WTC11 (cell line): ENCODE results near the gene AP4M1. TPM values are rescaled to one million over a fixed set of nuclear protein-coding genes. Genes with fewer than 3 reads are reported as not detected.
A peak's percentile ranks its signal among the peaks of the same experiment; 100 is the strongest.

Experiments
- ATAC-seq: fragments of 200-7000 bp; cut with Tn5 transposase; 2 replicates; pipeline ENCODE4 v1.10.0; 2021; ENCODE audit warnings: mild to moderate bottlenecking, moderate library complexity
- CTCF ChIA-PET: fragments of 300-600 bp; sonication (Branson Sonifier 250); formaldehyde crosslinking; loops from one replicate; lab custom pipeline; 2021; ENCODE audit warnings: antibody characterized with exemption; lab: Charles Lee
- POLR2A ChIA-PET: fragments of 350-600 bp; sonication (Branson Sonifier 250); formaldehyde crosslinking; loops from one replicate; lab custom pipeline; 2021; ENCODE audit warnings: antibody characterized with exemption; lab: Charles Lee
- DNase-seq: peaks from one replicate; pipeline ENCODE4 v3.0.0; 2021; ENCODE audit warnings: low spot score
- H3K27ac Mint-ChIP-seq: 2 replicates; pipeline ENCODE4 v1.8.0; 2021; ENCODE audit warnings: mixed read lengths
- H3K27me3 Mint-ChIP-seq: 2 replicates; pipeline ENCODE4 v1.8.0; 2021; ENCODE audit warnings: low read depth, mild to moderate bottlenecking, moderate library complexity, mixed read lengths
- H3K36me3 Mint-ChIP-seq: 2 replicates; pipeline ENCODE4 v1.8.0; 2021; ENCODE audit warnings: mixed read lengths
- H3K4me1 Mint-ChIP-seq: 2 replicates; pipeline ENCODE4 v1.8.0; 2022; ENCODE audit warnings: mixed read lengths
- H3K4me3 Mint-ChIP-seq: 2 replicates; pipeline ENCODE4 v1.8.0; 2021; ENCODE audit warnings: mild to moderate bottlenecking, moderate library complexity, mixed read lengths
- H3K9me3 Mint-ChIP-seq: 2 replicates; pipeline ENCODE4 v1.8.0; 2021; ENCODE audit warnings: mixed read lengths
- CREB1 ChIP-seq: sonication (generic); formaldehyde crosslinking; IDR thresholded peaks from 2 replicates; pipeline ENCODE4 v1.8.0; 2023; ENCODE audit warnings: mild to moderate bottlenecking, missing genetic modification reagents
- ETV6 ChIP-seq: sonication (generic); formaldehyde crosslinking; IDR thresholded peaks from 2 replicates; pipeline ENCODE4 v1.8.1; 2022; ENCODE audit warnings: mild to moderate bottlenecking, missing genetic modification reagents
- FOXK1 ChIP-seq: sonication (generic); formaldehyde crosslinking; IDR thresholded peaks from 2 replicates; pipeline ENCODE4 v1.8.0; 2022; ENCODE audit warnings: mild to moderate bottlenecking, moderate library complexity, missing genetic modification reagents
- NFE2L1 ChIP-seq: sonication (generic); formaldehyde crosslinking; IDR thresholded peaks from 2 replicates; pipeline ENCODE4 v1.8.1; 2023; ENCODE audit warnings: missing genetic modification reagents
- RORB ChIP-seq: fragments of 250-450 bp; sonication (Bioruptor Pico); IDR thresholded peaks from 2 replicates; pipeline ENCODE4 v1.9.0; 2021; ENCODE audit warnings: mild to moderate bottlenecking
- ZBTB21 ChIP-seq: sonication (generic); formaldehyde crosslinking; IDR thresholded peaks from 2 replicates; pipeline ENCODE4 v1.8.1; 2023; ENCODE audit warnings: mild to moderate bottlenecking, missing genetic modification reagents, borderline replicate concordance
- total RNA-seq: library from RNA; stranded (reverse); gene quantifications from 3 replicates; pipeline ENCODE4 v1.2.3, GENCODE V29; 2021
- TF ChIP-seq, protein P1 (sequence below): fragments of 250-450 bp; sonication (Bioruptor Pico); IDR thresholded peaks from 2 replicates; pipeline ENCODE4 v1.9.0; 2021; ENCODE audit warnings: mild to moderate bottlenecking, borderline replicate concordance
- TF ChIP-seq, protein P2 (sequence below): sonication (generic); formaldehyde crosslinking; IDR thresholded peaks from 2 replicates; pipeline ENCODE4 v1.8.0; 2022; ENCODE audit warnings: mild to moderate bottlenecking, missing genetic modification reagents
- TF ChIP-seq, protein P3 (sequence below): sonication (generic); formaldehyde crosslinking; IDR thresholded peaks from 2 replicates; pipeline ENCODE4 v1.8.0; 2023; ENCODE audit warnings: missing genetic modification reagents, mild to moderate bottlenecking, borderline replicate concordance
- TF ChIP-seq, protein P4 (sequence below): sonication (generic); formaldehyde crosslinking; IDR thresholded peaks from 2 replicates; pipeline ENCODE4 v1.8.0; 2022; ENCODE audit warnings: mild to moderate bottlenecking, missing genetic modification reagents
- TF ChIP-seq, protein P5 (sequence below): sonication (generic); formaldehyde crosslinking; IDR thresholded peaks from 2 replicates; pipeline ENCODE4 v1.8.1; 2023; ENCODE audit warnings: mild to moderate bottlenecking, moderate library complexity, missing genetic modification reagents
- TF ChIP-seq, protein P6 (sequence below): sonication (generic); formaldehyde crosslinking; IDR thresholded peaks from 2 replicates; pipeline ENCODE4 v1.8.1; 2022; ENCODE audit warnings: low read depth, mild to moderate bottlenecking, moderate library complexity, missing genetic modification reagents, borderline replicate concordance
- TF ChIP-seq, protein P7 (sequence below): sonication (generic); formaldehyde crosslinking; IDR thresholded peaks from 2 replicates; pipeline ENCODE4 v1.8.0; 2022; ENCODE audit warnings: mild to moderate bottlenecking, missing genetic modification reagents
- TF ChIP-seq, protein P8 (sequence below): sonication (generic); formaldehyde crosslinking; IDR thresholded peaks from 2 replicates; pipeline ENCODE4 v1.8.0; 2023; ENCODE audit warnings: missing genetic modification reagents
- TF ChIP-seq, protein P9 (sequence below): sonication (generic); formaldehyde crosslinking; IDR thresholded peaks from 2 replicates; pipeline ENCODE4 v1.8.1; 2022; ENCODE audit warnings: low read depth, missing genetic modification reagents, borderline replicate concordance

Gene AP4M1
- total RNA-seq, 1 experiment from 2014 or later, result 18.0 TPM

DNA sequence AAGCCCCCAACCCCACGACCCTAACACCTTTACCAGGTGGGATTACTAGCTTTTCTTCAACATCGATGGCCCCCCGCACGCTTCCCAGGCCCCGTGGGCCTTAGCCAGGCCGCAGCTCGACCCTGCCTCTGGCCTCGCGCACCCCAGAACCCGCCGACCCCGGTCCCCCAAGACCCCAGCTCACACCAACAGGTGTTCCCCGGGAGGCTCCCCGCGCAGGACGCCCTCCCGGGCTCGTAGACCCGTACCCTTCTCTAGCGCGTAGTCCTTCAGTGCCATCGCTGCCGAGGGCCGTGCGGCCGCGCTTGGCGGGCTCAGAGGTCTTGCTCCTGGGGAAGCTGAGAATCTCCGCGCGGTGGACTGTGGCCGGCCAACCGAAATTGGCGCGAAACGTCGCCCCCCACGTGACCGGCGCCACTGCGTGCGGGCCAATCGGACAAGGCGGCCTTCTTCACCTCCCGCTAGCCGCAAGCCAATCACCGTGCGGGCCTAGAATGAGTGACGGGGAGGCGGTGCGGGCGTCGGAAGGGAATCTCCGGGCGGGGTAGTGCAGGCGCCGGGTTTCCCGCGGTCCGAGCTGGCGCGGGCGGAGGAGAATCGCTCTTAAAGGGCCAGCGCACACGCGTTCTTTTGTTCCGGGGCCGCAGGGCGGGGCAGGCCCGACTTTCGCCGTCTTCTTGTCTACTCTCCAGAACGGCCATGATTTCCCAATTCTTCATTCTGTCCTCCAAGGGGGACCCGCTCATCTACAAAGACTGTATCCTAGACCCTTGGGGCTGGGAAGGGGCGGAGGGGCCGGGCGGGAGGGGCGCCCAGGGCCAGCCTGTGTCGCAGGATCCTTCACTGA is at the start of gene AP4M1, which contains the start of gene MCM7 (continued):
- TF ChIP-seq, protein P1, sequence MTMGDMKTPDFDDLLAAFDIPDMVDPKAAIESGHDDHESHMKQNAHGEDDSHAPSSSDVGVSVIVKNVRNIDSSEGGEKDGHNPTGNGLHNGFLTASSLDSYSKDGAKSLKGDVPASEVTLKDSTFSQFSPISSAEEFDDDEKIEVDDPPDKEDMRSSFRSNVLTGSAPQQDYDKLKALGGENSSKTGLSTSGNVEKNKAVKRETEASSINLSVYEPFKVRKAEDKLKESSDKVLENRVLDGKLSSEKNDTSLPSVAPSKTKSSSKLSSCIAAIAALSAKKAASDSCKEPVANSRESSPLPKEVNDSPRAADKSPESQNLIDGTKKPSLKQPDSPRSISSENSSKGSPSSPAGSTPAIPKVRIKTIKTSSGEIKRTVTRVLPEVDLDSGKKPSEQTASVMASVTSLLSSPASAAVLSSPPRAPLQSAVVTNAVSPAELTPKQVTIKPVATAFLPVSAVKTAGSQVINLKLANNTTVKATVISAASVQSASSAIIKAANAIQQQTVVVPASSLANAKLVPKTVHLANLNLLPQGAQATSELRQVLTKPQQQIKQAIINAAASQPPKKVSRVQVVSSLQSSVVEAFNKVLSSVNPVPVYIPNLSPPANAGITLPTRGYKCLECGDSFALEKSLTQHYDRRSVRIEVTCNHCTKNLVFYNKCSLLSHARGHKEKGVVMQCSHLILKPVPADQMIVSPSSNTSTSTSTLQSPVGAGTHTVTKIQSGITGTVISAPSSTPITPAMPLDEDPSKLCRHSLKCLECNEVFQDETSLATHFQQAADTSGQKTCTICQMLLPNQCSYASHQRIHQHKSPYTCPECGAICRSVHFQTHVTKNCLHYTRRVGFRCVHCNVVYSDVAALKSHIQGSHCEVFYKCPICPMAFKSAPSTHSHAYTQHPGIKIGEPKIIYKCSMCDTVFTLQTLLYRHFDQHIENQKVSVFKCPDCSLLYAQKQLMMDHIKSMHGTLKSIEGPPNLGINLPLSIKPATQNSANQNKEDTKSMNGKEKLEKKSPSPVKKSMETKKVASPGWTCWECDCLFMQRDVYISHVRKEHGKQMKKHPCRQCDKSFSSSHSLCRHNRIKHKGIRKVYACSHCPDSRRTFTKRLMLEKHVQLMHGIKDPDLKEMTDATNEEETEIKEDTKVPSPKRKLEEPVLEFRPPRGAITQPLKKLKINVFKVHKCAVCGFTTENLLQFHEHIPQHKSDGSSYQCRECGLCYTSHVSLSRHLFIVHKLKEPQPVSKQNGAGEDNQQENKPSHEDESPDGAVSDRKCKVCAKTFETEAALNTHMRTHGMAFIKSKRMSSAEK (CRISPR knock-in tag), result no peak
- TF ChIP-seq RORB (CRISPR knock-in tag) (no peak), CREB1 (no peak), ETV6 (peak; percentile 38; the same call in 1 of the 2 replicates)

DNA sequence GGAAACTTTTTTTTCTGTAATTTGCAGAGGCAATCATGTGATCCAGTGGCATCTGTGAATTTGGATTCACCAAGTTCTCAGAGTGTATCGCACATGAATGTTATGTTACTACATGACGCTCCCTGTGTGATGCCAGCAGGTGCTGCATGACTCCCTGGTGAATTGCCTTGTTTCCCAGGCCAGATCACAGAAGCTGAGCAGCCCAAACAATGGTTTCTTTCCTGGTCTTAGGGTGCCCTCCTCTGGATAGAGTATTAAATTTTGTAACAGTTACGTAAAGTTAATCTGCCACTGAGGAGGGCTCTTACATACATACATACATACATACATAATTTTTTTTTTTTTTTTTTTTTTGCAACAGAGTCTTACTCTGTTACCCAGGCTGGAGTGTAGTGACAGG is 48.2 kb upstream of the AP4M1 start:
- H3K4me1 Mint-ChIP-seq, result peaks cover 13% of the 10 kb centered on the region
- ATAC-seq (peak; percentile 16), DNase-seq (no peak)
- ChIA-PET POLR2A (interaction anchor here (0.7 kb wide), 1 partner anchor 47 kb away, joined by 4 read pairs; no protein-coding TSS in a partner anchor), CTCF (interaction anchor here (0.6 to 2.9 kb wide), 11 partner anchors 26 to 444 kb away, joined by 3 to 19 read pairs (median 3); partner anchors contain the start of gene GJC3)
- H3K27me3 Mint-ChIP-seq, result no peaks in the 10 kb centered on the region
- no peaks in the 10 kb centered on the region for H3K9me3 Mint-ChIP-seq
- peaks cover 22% of the 10 kb centered on the region for H3K36me3 Mint-ChIP-seq
- no peak overlapping the region for H3K27ac Mint-ChIP-seq
- no peak overlapping the region for H3K4me3 Mint-ChIP-seq
- TF ChIP-seq ZBTB21 (CRISPR knock-in tag) (no peak), FOXK1 (CRISPR knock-in tag) (no peak), NFE2L1 (CRISPR knock-in tag) (no peak), RORB (CRISPR knock-in tag) (no peak), CREB1 (no peak)
- TF ChIP-seq, protein P2, sequence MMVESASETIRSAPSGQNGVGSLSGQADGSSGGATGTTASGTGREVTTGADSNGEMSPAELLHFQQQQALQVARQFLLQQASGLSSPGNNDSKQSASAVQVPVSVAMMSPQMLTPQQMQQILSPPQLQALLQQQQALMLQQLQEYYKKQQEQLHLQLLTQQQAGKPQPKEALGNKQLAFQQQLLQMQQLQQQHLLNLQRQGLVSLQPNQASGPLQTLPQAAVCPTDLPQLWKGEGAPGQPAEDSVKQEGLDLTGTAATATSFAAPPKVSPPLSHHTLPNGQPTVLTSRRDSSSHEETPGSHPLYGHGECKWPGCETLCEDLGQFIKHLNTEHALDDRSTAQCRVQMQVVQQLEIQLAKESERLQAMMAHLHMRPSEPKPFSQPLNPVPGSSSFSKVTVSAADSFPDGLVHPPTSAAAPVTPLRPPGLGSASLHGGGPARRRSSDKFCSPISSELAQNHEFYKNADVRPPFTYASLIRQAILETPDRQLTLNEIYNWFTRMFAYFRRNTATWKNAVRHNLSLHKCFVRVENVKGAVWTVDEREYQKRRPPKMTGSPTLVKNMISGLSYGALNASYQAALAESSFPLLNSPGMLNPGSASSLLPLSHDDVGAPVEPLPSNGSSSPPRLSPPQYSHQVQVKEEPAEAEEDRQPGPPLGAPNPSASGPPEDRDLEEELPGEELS (CRISPR knock-in tag), result no peak
- TF ChIP-seq, protein P3, sequence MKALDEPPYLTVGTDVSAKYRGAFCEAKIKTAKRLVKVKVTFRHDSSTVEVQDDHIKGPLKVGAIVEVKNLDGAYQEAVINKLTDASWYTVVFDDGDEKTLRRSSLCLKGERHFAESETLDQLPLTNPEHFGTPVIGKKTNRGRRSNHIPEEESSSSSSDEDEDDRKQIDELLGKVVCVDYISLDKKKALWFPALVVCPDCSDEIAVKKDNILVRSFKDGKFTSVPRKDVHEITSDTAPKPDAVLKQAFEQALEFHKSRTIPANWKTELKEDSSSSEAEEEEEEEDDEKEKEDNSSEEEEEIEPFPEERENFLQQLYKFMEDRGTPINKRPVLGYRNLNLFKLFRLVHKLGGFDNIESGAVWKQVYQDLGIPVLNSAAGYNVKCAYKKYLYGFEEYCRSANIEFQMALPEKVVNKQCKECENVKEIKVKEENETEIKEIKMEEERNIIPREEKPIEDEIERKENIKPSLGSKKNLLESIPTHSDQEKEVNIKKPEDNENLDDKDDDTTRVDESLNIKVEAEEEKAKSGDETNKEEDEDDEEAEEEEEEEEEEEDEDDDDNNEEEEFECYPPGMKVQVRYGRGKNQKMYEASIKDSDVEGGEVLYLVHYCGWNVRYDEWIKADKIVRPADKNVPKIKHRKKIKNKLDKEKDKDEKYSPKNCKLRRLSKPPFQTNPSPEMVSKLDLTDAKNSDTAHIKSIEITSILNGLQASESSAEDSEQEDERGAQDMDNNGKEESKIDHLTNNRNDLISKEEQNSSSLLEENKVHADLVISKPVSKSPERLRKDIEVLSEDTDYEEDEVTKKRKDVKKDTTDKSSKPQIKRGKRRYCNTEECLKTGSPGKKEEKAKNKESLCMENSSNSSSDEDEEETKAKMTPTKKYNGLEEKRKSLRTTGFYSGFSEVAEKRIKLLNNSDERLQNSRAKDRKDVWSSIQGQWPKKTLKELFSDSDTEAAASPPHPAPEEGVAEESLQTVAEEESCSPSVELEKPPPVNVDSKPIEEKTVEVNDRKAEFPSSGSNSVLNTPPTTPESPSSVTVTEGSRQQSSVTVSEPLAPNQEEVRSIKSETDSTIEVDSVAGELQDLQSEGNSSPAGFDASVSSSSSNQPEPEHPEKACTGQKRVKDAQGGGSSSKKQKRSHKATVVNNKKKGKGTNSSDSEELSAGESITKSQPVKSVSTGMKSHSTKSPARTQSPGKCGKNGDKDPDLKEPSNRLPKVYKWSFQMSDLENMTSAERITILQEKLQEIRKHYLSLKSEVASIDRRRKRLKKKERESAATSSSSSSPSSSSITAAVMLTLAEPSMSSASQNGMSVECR (CRISPR knock-in tag), result no peak
- TF ChIP-seq, protein P4, sequence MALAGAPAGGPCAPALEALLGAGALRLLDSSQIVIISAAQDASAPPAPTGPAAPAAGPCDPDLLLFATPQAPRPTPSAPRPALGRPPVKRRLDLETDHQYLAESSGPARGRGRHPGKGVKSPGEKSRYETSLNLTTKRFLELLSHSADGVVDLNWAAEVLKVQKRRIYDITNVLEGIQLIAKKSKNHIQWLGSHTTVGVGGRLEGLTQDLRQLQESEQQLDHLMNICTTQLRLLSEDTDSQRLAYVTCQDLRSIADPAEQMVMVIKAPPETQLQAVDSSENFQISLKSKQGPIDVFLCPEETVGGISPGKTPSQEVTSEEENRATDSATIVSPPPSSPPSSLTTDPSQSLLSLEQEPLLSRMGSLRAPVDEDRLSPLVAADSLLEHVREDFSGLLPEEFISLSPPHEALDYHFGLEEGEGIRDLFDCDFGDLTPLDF (CRISPR knock-in tag), result no peak
- TF ChIP-seq, protein P5, sequence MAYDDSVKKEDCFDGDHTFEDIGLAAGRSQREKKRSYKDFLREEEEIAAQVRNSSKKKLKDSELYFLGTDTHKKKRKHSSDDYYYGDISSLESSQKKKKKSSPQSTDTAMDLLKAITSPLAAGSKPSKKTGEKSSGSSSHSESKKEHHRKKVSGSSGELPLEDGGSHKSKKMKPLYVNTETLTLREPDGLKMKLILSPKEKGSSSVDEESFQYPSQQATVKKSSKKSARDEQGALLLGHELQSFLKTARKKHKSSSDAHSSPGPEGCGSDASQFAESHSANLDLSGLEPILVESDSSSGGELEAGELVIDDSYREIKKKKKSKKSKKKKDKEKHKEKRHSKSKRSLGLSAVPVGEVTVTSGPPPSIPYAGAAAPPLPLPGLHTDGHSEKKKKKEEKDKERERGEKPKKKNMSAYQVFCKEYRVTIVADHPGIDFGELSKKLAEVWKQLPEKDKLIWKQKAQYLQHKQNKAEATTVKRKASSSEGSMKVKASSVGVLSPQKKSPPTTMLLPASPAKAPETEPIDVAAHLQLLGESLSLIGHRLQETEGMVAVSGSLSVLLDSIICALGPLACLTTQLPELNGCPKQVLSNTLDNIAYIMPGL (CRISPR knock-in tag), result no peak
- TF ChIP-seq, protein P6, sequence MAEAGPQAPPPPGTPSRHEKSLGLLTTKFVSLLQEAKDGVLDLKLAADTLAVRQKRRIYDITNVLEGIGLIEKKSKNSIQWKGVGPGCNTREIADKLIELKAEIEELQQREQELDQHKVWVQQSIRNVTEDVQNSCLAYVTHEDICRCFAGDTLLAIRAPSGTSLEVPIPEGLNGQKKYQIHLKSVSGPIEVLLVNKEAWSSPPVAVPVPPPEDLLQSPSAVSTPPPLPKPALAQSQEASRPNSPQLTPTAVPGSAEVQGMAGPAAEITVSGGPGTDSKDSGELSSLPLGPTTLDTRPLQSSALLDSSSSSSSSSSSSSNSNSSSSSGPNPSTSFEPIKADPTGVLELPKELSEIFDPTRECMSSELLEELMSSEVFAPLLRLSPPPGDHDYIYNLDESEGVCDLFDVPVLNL (CRISPR knock-in tag), result no peak
- TF ChIP-seq, protein P7, sequence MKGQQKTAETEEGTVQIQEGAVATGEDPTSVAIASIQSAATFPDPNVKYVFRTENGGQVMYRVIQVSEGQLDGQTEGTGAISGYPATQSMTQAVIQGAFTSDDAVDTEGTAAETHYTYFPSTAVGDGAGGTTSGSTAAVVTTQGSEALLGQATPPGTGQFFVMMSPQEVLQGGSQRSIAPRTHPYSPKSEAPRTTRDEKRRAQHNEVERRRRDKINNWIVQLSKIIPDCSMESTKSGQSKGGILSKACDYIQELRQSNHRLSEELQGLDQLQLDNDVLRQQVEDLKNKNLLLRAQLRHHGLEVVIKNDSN (CRISPR knock-in tag), result no peak
- TF ChIP-seq, protein P8, sequence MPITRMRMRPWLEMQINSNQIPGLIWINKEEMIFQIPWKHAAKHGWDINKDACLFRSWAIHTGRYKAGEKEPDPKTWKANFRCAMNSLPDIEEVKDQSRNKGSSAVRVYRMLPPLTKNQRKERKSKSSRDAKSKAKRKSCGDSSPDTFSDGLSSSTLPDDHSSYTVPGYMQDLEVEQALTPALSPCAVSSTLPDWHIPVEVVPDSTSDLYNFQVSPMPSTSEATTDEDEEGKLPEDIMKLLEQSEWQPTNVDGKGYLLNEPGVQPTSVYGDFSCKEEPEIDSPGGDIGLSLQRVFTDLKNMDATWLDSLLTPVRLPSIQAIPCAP, result no peak
- TF ChIP-seq, protein P9, sequence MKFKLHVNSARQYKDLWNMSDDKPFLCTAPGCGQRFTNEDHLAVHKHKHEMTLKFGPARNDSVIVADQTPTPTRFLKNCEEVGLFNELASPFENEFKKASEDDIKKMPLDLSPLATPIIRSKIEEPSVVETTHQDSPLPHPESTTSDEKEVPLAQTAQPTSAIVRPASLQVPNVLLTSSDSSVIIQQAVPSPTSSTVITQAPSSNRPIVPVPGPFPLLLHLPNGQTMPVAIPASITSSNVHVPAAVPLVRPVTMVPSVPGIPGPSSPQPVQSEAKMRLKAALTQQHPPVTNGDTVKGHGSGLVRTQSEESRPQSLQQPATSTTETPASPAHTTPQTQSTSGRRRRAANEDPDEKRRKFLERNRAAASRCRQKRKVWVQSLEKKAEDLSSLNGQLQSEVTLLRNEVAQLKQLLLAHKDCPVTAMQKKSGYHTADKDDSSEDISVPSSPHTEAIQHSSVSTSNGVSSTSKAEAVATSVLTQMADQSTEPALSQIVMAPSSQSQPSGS (CRISPR knock-in tag), result no peak
